ENCODE results near the gene RTP4. TPM values are rescaled to one million over a fixed set of nuclear protein-coding genes. Genes with fewer than 3 reads are reported as not detected.

The RTP4 gene
- total RNA-seq (10 to 100 TPM in 1 of 5 donors, 1 to 10 TPM in 4; 2.1 to 10.4 (median 6.0) TPM), total RNA-seq (1.8 to 57.4 (median 8.1) reads per million in 29 experiments)
- total RNA-seq (2013), result 15.4 TPM

DNA sequence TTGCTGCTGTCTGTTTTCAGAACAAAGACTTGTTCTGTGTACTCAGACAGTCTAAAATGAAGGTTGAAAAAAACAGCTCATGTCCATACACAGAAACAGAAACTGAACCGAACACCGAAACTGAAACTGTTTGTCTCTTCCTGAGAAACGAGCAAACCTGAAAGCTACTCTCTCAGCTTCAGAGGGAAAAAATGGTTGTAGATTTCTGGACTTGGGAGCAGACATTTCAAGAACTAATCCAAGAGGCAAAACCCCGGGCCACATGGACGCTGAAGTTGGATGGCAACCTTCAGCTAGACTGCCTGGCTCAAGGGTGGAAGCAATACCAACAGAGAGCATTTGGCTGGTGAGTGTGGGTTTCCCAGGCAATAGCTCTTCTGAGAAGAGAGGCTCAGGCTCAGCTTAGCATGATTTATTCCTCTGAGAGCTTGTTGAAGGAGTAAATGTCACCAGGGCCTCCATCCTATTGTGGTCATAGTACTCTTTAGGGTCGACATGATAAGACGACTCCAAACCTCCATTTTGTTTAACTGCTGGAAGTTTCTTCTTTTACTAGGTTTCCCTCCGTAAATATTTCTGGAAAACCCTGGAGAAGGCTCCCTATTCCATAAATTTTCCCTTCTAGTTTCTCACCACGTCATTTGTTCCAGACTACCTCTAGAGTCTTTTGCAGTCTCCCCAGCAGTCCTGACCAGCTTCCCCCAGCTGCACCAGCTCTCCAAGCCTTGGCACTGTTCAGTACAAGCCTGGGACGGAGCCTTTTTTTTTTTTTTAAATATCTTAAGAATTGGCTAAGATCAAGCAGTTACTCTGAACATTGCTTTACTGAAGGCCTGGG is at the start of gene RTP4:
TSS of gene RTP4 (plus strand) at position 135 of the 838 bp plus-strand sequence. CDS start at position 192, 57 bp downstream.
- ATAC-seq (replicated peaks in 1 of 4), result peak; percentile 80 to 92 (median 84)
- H3K9me3 ChIP-seq, result no peaks in the 10 kb centered on the region
- WGBS (ENCODE audit: insufficient coverage), result 3% methylated on average over 6 of the region's 10 CpGs
- CTCF ChIA-PET, result interaction anchor here (0.6 to 1.4 kb wide), 8 partner anchors 33 to 372 kb away, joined by 3 to 6 read pairs (median 4); no protein-coding TSS in a partner anchor
- Mint-ChIP-seq H3K9me3 (peaks cover 0 to 13% (median 0%) of the 10 kb centered on the region in 3 donors), H3K4me3 (peak within 1 kb of the TSS; percentile 91 to 96 (median 95)), H3K4me1 (peaks cover 31 to 46% (median 36%) of the 10 kb centered on the region in 3 donors), H3K36me3 (peaks cover 40% of the 10 kb centered on the region), H3K27ac (peak within 1 kb of the TSS; percentile 98 to 99), H3K27me3 (no peaks in the 10 kb centered on the region)
- peaks cover 5 to 16% of the 10 kb centered on the region in 2 experiments for H3K4me1 ChIP-seq (ENCODE audit: control insufficient read depth in 1 of 2, extremely low read depth in 1 of 2, insufficient read depth in 2 of 2, low read length in 2 of 2)
- peak in 28 of 35 experiments; percentile 1 to 73 (median 24) for DNase-seq
- POLR2A ChIA-PET, result interaction anchor here (0.5 to 1.1 kb wide), 5 partner anchors 12 to 1774 kb away, joined by 3 read pairs; no protein-coding TSS in a partner anchor
- H3K27me3 ChIP-seq (replicated peaks in 1 of 2; ENCODE audit: control insufficient read depth in 2 of 2, extremely low read depth in 1 of 2, insufficient read depth in 2 of 2, low read length in 1 of 2), result no peaks in the 10 kb centered on the region
- H3K4me3 ChIP-seq (ENCODE audit: control insufficient read depth in 1 of 2, extremely low read depth in 1 of 2, low read length in 1 of 2), result peak within 1 kb of the TSS; percentile 79 to 95
- peak within 1 kb of the TSS; percentile 93 for H3K27ac ChIP-seq (ENCODE audit: low read length)
- peaks cover 0 to 30% of the 10 kb centered on the region in 2 donors for H3K36me3 ChIP-seq (ENCODE audit: control insufficient read depth in 2 of 2, extremely low read depth in 1 of 2, insufficient read depth in 1 of 2, low read length in 1 of 2)

DNA sequence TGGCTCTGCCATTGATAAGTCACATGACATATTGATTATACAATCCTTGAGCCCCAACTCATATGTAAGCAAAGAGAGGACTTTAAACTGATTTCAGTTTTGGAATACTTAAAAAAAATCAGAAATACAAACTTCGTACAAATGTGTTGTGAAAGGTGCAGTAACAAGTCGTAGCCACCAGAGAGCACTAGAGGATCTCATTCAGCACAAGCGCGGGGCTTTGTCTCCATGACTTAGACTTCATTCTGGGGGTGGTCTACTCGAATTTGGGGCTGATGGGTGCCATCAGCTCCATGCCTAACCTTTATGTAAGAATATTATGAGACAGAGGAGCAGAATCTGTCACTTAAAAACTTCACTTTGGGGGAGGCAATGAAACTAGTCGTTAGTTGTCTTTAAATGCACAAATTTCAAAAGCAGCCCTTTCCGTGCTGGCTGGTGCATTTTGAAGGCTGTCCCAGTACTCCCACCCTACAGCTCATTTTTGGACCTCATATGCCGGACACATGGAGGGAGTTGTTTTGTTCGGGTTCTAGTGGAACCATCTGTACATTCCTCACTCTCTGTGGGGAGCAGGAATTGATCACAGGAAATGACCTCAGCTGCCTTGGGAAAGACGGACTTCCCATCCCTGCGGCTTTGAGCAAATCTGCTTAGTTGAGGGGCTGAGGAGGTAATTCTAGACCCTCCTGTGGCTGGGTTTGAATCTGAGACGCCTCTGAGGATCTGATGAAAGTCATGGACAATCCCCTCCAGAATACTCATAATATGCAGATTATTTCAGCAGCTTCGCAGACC is 49.2 kb upstream of the RTP4 start:
- no peaks in the 10 kb centered on the region for H3K9me3 ChIP-seq
- POLR2A ChIA-PET, result interaction anchor here in 1 of 2 donors (0.7 kb wide), 1 partner anchor 293 kb away, joined by 3 read pairs; no protein-coding TSS in a partner anchor
- H3K27ac ChIP-seq (ENCODE audit: low read length), result no peak overlapping the region
- H3K4me1 Mint-ChIP-seq, result peaks cover 14 to 15% (median 14%) of the 10 kb centered on the region in 3 donors
- peak in 1 of 4 experiments; percentile 58 for ATAC-seq (replicated peaks in 1 of 4)
- peaks cover 32 to 41% of the 10 kb centered on the region in 2 donors for H3K27me3 Mint-ChIP-seq
- peak overlapping the region in 1 of 2 donors; percentile 40 for H3K27ac Mint-ChIP-seq
- CTCF ChIA-PET, result interaction anchor here (0.5 to 8.0 kb wide), 37 partner anchors 9 to 1636 kb away, joined by 3 to 198 read pairs (median 4); partner anchors contain the start of gene RTP4 (in 1 of the 2)
- no peaks in the 10 kb centered on the region for H3K9me3 Mint-ChIP-seq
- H3K36me3 ChIP-seq (ENCODE audit: control insufficient read depth in 2 of 2, extremely low read depth in 1 of 2, insufficient read depth in 1 of 2, low read length in 1 of 2), result no peaks in the 10 kb centered on the region
- H3K4me3 Mint-ChIP-seq, result peak overlapping the region; percentile 34 to 52 (median 44)
- H3K36me3 Mint-ChIP-seq, result no peaks in the 10 kb centered on the region
- H3K4me1 ChIP-seq (ENCODE audit: control insufficient read depth in 1 of 2, extremely low read depth in 1 of 2, insufficient read depth in 2 of 2, low read length in 2 of 2), result peaks cover 0 to 12% of the 10 kb centered on the region in 2 experiments
- H3K4me3 ChIP-seq (ENCODE audit: control insufficient read depth in 1 of 2, extremely low read depth in 1 of 2, low read length in 1 of 2), result no peak overlapping the region
- no CpG with 5 or more reads among the region's 13 CpGs for WGBS (ENCODE audit: insufficient coverage)
- peak in 30 of 35 experiments; percentile 5 to 75 (median 22) for DNase-seq
- H3K27me3 ChIP-seq (replicated peaks in 1 of 2; ENCODE audit: control insufficient read depth in 2 of 2, extremely low read depth in 1 of 2, insufficient read depth in 2 of 2, low read length in 1 of 2), result peaks cover 2 to 36% of the 10 kb centered on the region in 2 experiments

GRCh38 chr3:187319699-187320302 is 48.4 kb upstream of the RTP4 start:
- DNase-seq (peak in 33 of 35 experiments; percentile 5 to 63 (median 32)), ATAC-seq (replicated peaks in 1 of 4) (peak in 3 of 4 experiments; percentile 53 to 69 (median 60))
- Histone ChIP-seq H3K36me3 (ENCODE audit: control insufficient read depth in 2 of 2, extremely low read depth in 1 of 2, insufficient read depth in 1 of 2, low read length in 1 of 2) (no peaks in the 10 kb centered on the region), H3K27ac (ENCODE audit: low read length) (no peak overlapping the region), H3K4me1 (ENCODE audit: control insufficient read depth in 1 of 2, extremely low read depth in 1 of 2, insufficient read depth in 2 of 2, low read length in 2 of 2) (peaks cover 0 to 12% of the 10 kb centered on the region in 2 experiments), H3K4me3 (ENCODE audit: control insufficient read depth in 1 of 2, extremely low read depth in 1 of 2, low read length in 1 of 2) (no peak overlapping the region), H3K9me3 (no peaks in the 10 kb centered on the region), H3K27me3 (replicated peaks in 1 of 2; ENCODE audit: control insufficient read depth in 2 of 2, extremely low read depth in 1 of 2, insufficient read depth in 2 of 2, low read length in 1 of 2) (peaks cover 0 to 33% of the 10 kb centered on the region in 2 experiments)
- Mint-ChIP-seq H3K9me3 (no peaks in the 10 kb centered on the region), H3K4me3 (no peak overlapping the region), H3K4me1 (peaks cover 14 to 15% (median 14%) of the 10 kb centered on the region in 3 donors), H3K36me3 (no peaks in the 10 kb centered on the region), H3K27me3 (peaks cover 28 to 39% of the 10 kb centered on the region in 2 donors), H3K27ac (no peak overlapping the region)
- ChIA-PET CTCF (interaction anchor here (0.6 to 8.0 kb wide), 38 partner anchors 9 to 1635 kb away, joined by 3 to 198 read pairs (median 4); partner anchors contain the start of gene RTP4 (in 1 of the 2)), POLR2A (no interaction called here)
- WGBS (ENCODE audit: insufficient coverage), result 20% methylated on average over 4 of the region's 7 CpGs

GRCh38 chr3:187321766-187322165 is 46.4 kb upstream of the RTP4 start:
- H3K4me1 Mint-ChIP-seq, result peaks cover 14 to 15% (median 14%) of the 10 kb centered on the region in 3 donors
- Histone ChIP-seq H3K36me3 (ENCODE audit: control insufficient read depth in 2 of 2, extremely low read depth in 1 of 2, insufficient read depth in 1 of 2, low read length in 1 of 2) (no peaks in the 10 kb centered on the region), H3K4me3 (ENCODE audit: control insufficient read depth in 1 of 2, extremely low read depth in 1 of 2, low read length in 1 of 2) (no peak overlapping the region), H3K9me3 (no peaks in the 10 kb centered on the region), H3K27ac (ENCODE audit: low read length) (no peak overlapping the region), H3K27me3 (replicated peaks in 1 of 2; ENCODE audit: control insufficient read depth in 2 of 2, extremely low read depth in 1 of 2, insufficient read depth in 2 of 2, low read length in 1 of 2) (peaks cover 0 to 33% of the 10 kb centered on the region in 2 experiments), H3K4me1 (ENCODE audit: control insufficient read depth in 1 of 2, extremely low read depth in 1 of 2, insufficient read depth in 2 of 2, low read length in 2 of 2) (peaks cover 0 to 12% of the 10 kb centered on the region in 2 experiments)
- WGBS (ENCODE audit: insufficient coverage), result 33% methylated on average over 1 of the region's 1 CpG
- ChIA-PET POLR2A (no interaction called here), CTCF (interaction anchor here (0.5 to 8.0 kb wide), 6 partner anchors 32 to 395 kb away, joined by 3 to 198 read pairs (median 6); no protein-coding TSS in a partner anchor)
- H3K27ac Mint-ChIP-seq, result no peak overlapping the region
- H3K4me3 Mint-ChIP-seq, result no peak overlapping the region
- ATAC-seq (replicated peaks in 1 of 4), result no peak
- peaks cover 27 to 32% of the 10 kb centered on the region in 2 donors for H3K27me3 Mint-ChIP-seq
- no peaks in the 10 kb centered on the region for H3K36me3 Mint-ChIP-seq
- no peaks in the 10 kb centered on the region for H3K9me3 Mint-ChIP-seq
- no peak for DNase-seq

GRCh38 chr3:187322291-187322690 is 45.9 kb upstream of the RTP4 start:
- 76% methylated on average over 2 of the region's 7 CpGs for WGBS (ENCODE audit: insufficient coverage)
- ChIA-PET CTCF (interaction anchor here (0.5 to 8.0 kb wide), 4 partner anchors 32 to 357 kb away, joined by 3 to 198 read pairs (median 6); no protein-coding TSS in a partner anchor), POLR2A (no interaction called here)
- Mint-ChIP-seq H3K36me3 (no peaks in the 10 kb centered on the region), H3K4me3 (no peak overlapping the region), H3K27ac (no peak overlapping the region), H3K27me3 (peaks cover 21 to 28% of the 10 kb centered on the region in 2 donors), H3K9me3 (no peaks in the 10 kb centered on the region), H3K4me1 (peaks cover 14 to 15% (median 14%) of the 10 kb centered on the region in 3 donors)
- Histone ChIP-seq H3K27ac (ENCODE audit: low read length) (no peak overlapping the region), H3K27me3 (replicated peaks in 1 of 2; ENCODE audit: control insufficient read depth in 2 of 2, extremely low read depth in 1 of 2, insufficient read depth in 2 of 2, low read length in 1 of 2) (peaks cover 0 to 30% of the 10 kb centered on the region in 2 experiments), H3K9me3 (no peaks in the 10 kb centered on the region), H3K4me1 (ENCODE audit: control insufficient read depth in 1 of 2, extremely low read depth in 1 of 2, insufficient read depth in 2 of 2, low read length in 2 of 2) (peaks cover 0 to 12% of the 10 kb centered on the region in 2 experiments), H3K36me3 (ENCODE audit: control insufficient read depth in 2 of 2, extremely low read depth in 1 of 2, insufficient read depth in 1 of 2, low read length in 1 of 2) (no peaks in the 10 kb centered on the region), H3K4me3 (ENCODE audit: control insufficient read depth in 1 of 2, extremely low read depth in 1 of 2, low read length in 1 of 2) (no peak overlapping the region)
- ATAC-seq (replicated peaks in 1 of 4) (no peak), DNase-seq (no peak)

Data from T-cell (primary cell).